ENCODE results near the gene PAIP2.
"Not testable (repeated sequence)": the region's sequence is repeated elsewhere in the genome, so short reads cannot be mapped to it uniquely, and the experiment has no call there.

Gene PAIP2

DNA sequence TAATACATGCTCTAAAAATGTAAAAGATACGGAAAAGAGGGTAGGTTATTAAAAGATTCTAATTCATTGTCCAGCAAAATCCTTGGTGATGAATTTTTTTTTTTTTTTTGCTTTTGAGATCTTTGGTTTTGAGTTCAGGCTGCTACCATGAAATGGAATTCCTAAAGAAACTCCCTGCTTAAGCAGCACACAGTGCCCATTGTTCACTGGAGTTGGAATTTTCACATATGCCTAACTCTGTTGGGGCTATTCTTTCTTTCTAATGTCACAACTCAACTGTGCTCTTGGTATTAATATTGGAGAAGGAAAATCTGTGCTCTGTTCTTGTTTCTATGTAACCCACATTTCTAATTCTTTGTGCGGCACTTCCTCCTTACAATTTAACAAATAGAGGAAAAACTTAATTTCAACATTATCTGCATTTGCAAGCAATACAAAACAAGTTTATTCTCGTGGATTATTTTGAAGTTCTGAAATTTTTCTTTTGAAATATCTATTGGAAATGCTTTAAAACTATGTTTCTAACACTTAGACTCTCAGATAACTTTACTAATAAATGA, 26.5 kb upstream of the PAIP2 start:
- no peak for DNase-seq (ENCODE audit: low read depth)

DNA sequence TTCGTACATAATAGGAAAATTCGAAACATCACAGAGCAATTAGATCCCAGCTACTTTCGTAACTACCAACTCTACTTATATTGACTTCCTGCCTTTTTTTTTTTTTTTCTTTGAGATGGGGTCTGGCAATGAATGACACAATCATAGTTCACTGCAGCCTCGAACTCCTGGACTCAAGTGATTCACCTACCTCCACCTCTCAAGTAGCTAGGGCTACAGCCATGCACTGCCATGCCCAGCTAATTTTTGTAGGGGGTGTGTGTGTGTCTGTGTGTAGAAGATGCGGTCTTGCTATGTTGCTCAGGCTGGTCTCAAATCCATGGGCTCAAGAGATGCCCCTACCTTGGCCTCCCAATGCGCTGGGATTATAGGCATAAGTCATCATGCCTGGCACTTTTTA, 5.8 kb upstream of the PAIP2 start:
- no peak for DNase-seq (ENCODE audit: low read depth)

DNA sequence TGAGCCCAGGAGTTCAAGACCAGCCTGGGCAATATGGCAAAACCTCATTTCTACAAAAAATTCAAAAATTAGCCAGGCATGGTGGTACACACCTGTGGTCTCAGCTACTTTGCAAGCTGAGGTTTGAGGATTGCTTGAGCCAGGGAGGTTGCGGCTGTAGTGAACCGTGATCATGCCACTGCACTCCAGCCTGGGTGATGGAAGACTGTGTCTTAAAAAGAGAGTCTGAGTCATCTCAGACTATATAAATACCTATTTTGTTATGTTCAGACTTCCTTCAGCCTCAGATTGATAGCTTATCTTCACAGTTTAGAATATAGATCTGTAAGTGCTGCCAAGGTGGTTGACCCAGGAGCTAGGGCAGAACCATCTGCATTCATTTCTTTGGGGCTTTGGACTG, 1.6 kb upstream of the PAIP2 start:
- no peak for DNase-seq (ENCODE audit: low read depth)

DNA sequence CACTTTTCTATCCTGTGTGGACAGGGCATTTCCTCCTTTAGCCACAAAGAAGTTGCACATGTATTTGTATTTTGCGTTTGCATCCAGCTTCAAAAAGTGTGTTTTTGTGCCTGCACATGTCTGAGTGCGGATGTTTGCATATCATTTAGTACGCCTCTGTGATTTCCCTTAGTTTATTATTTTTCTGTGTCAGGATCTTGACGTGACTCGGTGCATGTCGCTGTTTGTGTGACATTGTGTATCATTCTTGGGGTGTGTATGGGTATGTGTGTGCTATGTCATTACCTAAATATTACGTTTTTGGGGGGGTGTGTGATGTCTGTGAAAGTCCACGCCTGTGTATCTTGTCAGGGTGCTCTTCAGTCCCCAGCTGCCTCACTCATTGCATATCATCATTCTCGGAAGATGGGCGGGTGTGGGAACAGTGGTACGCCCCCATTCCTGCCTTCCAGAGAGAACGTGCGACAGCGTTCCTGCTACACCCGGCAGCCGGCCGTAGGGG, 416 bp upstream of the PAIP2 start:
- DNase-seq (ENCODE audit: low read depth), result no peak

DNA sequence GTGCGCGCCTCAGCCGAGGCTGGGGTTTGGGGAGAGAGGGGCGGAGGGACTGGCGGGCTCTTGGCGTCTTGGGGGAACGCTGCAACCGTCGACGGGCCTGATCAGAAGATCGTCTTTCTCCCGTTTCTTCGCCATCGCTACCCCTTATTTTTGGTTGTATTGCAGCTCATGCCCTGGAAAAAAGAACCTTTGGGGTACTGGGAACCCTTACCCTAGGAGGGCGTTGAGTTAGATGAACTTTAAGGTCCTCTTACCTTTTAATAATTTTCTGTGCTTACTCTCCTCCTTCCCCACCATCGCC, 719 bp downstream of the PAIP2 start:
- no peak for DNase-seq (ENCODE audit: low read depth)

DNA sequence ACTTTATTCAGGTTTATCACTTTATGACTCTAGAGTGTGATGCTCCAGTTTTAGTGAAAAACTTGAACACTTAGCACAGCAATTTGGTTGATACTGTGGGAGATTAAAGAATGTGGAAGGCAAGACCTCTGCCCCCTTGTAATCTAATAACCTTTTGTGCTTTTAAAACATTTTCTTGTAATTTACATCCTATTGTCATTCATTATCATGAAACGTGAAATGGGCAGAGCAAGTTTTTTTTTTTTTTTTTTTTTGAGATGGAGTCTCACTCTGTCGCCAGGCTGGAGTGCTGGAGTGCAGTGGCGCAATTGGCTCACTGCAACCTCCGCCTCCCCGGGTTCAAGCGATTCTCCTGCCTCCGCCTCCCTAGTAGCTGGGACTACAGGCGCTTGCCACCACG, 1.8 kb downstream of the PAIP2 start:
- DNase-seq (ENCODE audit: low read depth), result no peak

DNA sequence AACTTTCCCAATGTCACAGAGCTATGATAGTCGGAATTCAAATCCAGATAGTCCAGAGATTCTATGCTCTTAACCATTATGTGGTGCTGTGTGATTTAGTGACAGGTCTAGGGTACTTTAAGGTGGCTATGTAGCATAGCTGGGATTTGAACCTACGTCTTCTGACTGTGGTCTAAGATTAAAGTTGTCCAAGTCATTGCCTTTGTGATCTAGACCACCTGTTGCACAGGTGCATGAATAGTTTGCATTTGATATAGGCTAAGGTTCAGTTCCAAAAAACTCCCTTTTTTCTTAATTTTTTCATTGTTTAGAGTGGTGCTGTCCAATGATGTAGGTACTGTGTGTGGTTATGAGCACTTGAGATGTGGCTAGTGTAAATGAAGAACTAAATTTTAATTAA, 2.5 kb downstream of the PAIP2 start:
- no peak for DNase-seq (ENCODE audit: low read depth)

DNA sequence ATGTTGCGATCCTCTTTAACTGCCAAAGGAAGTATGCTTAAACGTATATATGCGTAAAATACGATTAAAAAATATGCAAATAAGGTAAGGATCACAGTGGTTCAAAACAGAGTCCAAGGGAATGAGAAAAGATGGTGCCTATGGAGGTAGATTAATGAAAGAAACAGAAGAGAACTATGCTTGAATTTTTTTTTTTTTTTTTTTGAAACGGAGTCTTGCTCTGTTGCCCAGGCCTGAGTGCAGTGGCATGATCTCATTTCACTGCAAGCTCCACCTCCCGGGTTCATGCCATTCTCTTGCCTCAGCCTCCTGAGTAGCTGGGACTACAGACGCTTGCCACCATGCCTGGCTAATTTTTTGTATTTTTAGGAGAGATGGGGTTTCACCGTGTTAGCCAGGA, 3.8 kb downstream of the PAIP2 start:
- not testable (repeated sequence) for DNase-seq (ENCODE audit: low read depth)

DNA sequence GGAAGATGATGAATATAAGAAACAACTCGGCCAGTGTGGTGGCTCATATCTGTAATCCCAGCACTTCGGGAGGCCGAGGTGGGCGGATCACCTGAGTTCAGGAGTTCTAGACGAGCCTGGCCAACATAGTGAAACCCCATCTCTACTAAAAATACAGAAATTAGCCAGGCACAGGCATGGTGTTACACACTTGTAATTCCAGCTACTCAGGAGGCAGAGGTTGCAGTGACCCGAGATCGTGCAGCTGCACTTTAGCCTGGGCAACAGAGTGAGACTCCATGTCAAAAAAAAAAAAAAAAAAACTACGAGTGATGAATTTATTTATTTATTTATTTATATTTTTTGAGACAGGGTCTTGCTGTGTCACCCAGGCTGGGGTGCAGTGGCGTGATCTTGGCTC, 6.2 kb downstream of the PAIP2 start:
- DNase-seq (ENCODE audit: low read depth), result not testable (repeated sequence)

DNA sequence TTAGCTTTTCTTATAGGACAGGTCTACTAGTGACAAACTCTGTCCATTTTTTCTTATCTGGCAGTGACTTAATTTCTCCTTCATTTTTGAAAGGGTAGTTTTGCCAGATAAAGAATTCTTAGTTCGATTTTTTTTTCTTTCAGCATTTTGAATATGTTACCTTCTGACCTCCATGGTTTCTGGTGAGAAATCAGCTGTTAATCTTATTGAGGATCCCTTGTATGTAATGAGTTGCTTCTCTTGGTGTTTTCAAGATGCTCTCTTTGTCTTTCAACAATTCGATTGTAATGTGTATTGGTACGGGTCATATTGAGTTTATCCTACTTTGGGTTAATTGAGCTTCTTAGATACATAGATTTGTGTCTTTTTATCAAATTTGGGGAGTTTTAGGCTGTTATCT, 12.5 kb downstream of the PAIP2 start:
- DNase-seq (ENCODE audit: low read depth), result no peak

DNA sequence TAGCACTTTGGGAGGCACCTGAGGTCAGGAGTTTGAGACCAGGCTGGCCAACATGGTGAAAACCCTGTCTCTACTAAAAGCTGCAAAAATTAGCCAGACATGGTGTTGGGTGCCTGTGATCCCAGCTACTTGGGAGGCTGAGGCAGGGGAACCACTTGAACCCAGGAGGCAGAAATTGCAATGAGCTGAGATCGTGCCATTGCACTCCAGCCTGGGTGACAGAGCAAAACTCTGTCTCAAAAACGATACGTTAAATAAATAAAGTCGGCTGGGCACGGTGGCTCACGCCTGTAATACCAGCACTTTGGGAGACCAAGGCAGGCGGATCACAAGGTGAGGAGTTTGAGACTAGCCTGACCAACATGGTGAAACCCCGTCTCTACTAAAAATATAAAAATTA, 14.2 kb downstream of the PAIP2 start:
- DNase-seq (ENCODE audit: low read depth), result not testable (repeated sequence)

DNA sequence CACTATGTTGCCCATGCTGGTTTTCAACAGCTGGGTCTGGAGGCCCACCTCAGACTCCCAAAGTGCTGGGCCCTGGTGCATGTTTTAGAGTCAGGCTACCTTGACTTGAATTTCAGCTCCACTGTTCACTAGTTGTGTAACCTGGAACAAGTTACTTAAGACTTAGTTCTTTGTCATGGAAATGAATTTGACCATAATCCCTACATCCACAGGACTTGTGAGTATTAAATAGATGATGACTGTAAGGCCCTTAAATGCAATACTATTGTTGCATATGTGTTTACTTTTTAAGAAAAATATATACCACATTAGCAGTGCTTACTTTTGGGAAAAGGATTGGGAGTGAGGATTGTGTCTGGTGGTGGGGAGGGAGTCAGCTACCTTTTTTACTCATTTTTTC, 16.4 kb downstream of the PAIP2 start:
- DNase-seq (ENCODE audit: low read depth), result peak; percentile 46

DNA sequence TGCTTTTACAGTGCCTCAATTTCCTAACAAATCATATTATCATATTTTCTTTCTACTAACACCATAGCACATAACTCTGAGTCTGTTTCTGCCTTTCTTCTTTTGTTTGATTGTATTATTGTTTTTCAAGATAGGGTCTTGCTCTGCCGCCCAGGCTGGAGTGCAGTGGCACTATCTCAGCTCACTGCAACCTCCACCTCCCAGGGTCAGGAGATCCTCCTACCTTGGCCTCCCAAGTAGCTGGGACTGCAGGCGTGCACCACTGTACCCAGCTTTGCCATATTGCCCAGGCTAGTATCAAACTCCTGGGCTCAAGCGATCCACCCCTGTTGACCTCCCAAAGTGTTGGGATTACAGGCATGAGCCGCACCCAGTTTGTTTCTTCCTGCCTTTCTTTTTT, 18.7 kb downstream of the PAIP2 start:
- no peak for DNase-seq (ENCODE audit: low read depth)

DNA sequence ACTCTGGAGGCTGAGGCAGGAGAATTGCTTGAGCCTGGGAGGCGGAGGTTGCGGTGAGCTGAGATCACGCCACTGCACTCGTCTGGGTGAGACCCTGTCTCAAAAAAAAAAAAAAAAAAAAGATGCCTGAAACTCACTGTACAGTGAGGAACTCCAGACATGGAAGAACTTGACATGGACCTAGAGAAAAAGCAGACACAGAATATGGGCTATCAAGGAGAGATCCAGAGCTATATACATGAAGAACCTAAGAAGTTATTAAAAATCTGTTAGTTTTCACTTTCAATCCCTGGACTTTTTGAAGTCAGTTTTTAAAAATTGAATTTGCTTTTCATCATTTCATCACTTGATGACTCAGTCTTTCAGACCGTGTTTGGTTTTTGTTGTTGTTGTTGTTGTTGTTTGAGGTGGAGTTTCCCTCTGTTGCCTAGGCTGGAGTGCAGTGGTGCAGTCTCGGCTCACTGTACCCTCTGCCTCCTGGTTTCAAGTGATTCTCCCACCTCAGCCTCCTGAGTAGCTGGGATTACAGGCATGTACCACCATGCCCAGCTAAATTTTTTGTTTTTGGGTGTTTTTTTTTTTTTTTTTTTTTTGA, 20.3 kb downstream of the PAIP2 start:
- no peak for DNase-seq (ENCODE audit: low read depth)

DNA sequence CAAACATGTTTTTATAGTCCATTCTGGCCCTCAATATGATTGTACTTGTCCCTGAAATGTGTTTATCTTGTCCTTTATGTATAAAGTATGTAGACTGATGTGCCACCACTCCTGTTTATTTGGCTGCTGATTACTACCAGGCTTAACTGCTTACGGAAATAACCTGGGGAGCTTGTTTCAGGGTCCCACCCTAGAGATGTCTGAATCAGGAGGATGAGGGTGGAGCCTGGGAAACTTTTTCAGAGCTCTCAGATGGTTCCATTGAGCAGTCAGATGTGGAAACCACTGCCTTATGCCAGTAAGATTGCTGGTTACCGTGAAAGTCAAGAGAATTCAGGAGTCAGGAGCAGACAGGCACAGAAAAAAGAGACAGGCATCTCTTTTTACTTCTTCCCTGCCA, 22.3 kb downstream of the PAIP2 start:
- DNase-seq (ENCODE audit: low read depth), result no peak

DNA sequence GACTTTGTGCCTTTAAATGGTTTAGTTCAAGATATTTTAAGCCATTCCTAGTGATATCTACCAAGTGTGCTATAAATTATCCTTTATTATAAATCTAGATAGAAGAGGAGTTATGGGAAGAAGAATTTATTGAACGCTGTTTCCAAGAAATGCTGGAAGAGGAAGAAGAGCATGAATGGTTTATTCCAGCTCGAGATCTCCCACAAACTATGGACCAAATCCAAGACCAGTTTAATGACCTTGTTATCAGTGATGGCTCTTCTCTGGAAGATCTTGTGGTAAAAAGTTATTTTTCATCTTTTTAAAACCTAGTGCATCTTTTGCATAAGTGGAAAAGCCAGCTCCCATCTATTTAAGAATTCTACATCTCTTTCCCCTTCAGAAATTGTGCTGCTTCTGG, 22.8 kb downstream of the PAIP2 start:
- DNase-seq (ENCODE audit: low read depth), result no peak

DNA sequence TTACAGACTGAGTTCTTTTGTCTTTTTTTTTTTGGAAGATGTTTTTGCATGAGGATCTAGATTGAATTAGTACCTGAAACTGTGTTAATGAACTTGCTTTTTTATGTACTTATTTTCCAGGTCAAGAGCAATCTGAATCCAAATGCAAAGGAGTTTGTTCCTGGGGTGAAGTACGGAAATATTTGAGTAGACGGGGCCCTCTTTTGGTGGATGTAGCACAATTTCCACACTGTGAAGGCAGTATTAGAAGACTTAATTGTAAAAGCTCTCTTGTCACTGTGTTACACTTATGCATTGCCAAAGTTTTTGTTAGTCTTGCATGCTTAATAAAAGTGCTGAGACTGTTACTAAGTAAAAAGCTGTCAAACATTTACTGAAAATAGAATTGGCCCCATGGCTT, 27.0 kb downstream of the PAIP2 start:
- peak; percentile 24 for DNase-seq (ENCODE audit: low read depth)

DNA sequence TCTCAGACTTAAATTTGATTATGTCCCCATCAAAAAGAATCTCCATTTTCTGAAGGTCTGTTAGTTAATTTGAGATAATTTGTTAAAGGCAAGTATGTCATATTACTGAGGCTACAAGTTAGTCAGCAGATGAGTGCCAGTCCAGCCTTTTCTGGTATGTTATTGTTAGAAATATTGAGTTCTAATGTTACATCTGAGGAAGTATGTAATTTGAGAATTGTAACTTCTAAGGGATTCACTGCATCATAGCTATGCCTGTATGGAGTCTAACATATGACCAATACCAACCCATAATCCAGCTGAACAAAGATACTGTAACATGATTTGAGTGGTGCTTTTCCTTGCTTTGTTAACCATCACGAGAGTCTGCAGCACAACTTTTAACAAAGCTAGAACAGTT, 27.5 kb downstream of the PAIP2 start:
- DNase-seq (ENCODE audit: low read depth), result peak; percentile 88

DNA sequence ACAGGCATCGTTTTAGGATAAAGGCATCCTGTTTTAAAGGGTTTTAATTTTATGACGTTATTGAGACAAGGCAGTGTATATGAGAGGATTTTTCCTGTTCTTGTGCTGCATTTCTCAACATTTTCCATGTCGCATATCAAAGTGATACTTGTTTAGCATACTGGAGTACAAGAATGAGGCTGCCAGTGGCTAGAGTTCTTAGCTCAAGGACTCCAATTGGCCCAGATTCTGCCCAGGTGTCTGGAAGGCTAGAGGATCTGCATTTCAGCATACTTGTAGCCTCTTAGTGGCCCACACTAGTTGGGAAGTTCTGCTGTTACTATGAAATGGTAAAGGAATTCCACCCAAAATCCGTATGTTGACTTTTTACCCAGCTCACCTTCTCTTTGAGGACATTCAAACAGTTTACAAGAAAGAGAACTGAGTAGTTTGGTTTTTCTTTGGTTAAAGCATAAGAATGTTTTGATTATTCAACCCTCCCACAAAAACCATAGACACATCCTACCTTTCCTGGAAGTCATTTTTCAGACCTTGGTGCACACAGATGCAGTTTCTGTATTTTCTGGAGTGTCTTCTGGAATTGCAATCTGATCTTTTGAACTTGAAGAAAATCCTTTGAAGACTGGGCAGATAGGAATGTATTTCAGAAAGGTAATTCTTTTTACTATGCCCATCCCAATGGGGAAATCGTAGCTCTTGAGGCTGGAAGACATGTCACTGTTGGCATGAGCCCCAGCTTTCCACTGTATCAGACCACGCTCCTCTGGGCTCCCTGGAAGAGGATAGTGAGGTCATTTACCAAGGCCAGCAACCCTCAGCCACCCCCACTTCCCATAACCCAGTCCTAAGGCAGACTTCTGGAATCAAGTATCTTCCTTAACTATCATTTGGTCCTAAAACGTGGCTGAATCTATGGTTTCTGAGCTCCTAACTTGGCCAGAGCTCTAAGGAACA, 30.1 kb downstream of the PAIP2 start:
- no peak for DNase-seq (ENCODE audit: low read depth)

DNA sequence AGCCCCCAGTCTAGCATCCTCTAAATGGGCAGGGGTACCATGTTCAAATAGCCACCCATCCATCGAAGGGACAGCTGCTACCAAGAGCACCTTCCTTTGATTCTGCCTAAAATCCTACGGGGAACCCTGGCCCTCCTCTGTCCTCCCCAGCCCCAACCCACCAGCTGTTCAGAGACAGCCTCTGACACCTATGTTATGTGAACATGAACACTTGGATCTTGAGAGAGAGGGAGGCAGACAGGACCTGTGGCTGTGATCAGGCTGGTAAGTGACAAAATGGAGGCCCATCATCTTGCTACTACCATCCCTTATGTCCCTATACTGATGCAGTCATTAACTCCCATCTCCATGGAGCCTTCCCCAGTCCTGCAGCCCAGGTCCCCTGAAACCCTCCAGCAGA, 33.3 kb downstream of the PAIP2 start:
- DNase-seq (ENCODE audit: low read depth), result no peak

DNA sequence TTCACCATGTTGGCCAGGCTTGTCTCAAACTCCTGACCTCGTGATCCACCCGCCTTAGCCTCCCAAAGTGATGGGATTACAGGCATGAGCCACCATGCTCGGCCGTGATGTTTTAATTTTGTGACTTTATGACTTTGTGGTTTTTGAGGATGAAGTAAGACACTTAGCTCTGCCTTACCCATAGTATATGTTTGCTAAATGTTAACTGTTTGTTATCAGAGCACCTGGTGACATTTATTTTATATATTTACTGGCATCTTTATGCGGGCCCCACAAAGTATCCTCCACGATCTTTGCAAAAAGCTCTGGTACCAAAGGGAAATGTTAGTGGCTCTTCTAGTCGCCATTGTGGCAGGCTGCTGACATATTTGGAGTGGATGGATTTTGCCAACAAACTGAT, 34.7 kb downstream of the PAIP2 start:
- DNase-seq (ENCODE audit: low read depth), result no peak

DNA sequence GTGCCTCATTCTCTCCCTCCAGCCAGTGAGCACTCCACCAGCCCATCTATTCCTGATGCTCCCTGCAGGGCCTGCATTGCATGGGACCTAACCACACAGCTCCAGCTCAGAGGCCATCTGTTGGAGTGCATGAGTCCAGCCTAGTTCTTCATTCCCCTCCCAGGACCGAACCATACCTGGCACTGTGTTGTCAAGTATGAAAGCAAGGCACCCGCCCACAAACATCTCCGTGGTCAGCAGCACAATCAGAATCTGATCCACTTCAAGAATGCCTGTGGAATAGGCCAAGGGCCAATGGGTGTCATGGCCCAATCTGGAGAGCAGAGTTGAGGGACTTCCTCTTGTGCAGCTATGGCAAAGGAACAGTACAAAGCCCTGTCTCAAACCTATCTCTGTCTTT, 35.6 kb downstream of the PAIP2 start:
- no peak for DNase-seq (ENCODE audit: low read depth)

DNA sequence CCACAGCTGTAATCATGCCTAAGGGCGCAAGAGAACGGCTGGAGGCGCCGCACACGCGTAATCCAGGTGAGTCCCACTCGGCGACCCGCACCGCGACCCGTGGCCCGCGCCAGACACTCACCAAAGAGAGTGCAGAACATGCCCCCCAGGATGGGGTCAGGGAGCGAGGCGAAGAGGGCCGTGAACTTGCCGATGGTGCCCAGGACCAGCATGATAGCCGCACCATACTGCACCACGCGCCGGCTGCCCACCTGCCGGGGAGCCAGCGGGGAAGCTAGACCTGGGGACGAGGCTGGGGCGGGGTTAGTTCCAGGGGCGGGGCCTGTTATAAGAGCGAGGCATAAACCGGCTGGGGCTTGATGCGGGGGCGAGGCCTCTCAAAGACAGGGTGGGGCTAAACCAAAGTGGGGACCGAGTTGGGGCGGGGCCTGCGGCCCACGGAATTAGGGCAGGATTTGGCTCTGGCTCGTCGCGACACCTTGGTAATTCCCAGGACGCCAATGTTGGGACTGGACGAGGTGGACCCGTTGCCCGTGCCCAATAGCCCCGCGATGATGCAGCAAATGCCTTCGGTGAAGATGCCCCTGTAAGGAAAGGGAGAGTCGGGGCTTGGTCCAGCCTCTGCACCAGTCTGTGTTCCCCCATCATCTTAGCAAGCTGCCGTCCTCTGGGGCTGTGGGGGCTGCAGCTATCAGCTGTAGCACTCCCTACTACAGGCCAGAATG, 36.6 kb downstream of the PAIP2 start:
- no peak for DNase-seq (ENCODE audit: low read depth)
